AG08396 (cell line): Measurements from ENCODE around the gene DKK3.

Experiments
- DNase-seq: peaks from one replicate; pipeline ENCODE4 v3.0.0; 2012; ENCODE audit warnings: low spot score, mixed read lengths

Gene DKK3

DNA sequence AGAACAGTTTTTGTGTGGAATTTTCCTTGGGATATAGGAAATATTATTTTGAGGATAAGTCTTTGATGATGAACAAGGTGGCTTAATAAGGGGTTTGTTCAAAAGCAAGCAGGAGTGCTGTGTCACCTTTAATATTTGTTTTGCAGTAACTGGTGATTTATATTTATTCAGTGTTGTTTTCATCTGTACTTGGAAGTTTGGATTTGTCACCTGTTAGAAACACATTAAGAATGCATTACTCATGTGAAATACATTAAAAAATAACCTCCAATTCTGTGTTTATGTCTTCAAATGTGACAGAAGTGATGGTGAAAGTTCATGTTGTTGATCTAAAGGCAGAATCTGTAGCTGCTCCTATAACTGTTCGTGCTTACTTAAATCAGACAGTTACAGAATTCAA is 70.5 kb downstream of the DKK3 start:
- no peak for DNase-seq

DNA sequence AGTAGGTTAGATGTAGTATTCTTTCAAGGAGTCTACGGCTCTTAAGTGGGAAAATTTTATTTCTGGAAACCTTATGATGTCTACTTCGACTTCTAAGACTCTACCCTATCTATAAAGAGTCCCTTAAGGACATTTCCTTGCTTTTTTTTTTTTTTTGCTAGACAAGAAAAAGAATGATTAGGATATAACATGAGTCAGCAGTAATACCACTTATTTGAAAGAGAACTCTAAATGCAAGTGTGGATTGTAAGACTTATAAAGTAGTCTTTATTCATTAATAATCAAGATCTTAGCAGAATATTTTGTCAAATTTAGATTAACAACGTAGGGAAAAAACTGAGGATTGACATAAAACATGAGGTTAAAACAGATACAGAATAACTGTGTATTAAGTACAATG is 71.0 kb downstream of the DKK3 start:
- DNase-seq, result no peak

DNA sequence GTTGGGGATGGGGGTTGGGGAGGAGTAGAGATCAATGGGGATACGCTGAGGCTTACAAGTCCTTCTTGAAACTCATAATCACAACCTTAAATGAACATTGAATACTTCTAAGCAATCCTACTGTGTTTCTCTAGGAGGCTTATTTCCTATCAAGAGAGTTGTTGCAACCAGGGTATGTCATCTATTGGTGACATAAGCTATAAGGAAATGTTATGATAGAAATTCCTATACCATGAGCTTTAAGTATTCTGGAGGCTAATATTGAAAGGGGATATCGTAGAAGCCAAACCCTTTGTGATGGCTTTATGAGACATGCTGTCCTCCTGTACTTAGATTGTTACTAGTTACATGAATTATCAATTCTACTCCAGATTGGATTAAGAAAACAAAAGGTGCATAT is 72.9 kb downstream of the DKK3 start:
- DNase-seq, result no peak

DNA sequence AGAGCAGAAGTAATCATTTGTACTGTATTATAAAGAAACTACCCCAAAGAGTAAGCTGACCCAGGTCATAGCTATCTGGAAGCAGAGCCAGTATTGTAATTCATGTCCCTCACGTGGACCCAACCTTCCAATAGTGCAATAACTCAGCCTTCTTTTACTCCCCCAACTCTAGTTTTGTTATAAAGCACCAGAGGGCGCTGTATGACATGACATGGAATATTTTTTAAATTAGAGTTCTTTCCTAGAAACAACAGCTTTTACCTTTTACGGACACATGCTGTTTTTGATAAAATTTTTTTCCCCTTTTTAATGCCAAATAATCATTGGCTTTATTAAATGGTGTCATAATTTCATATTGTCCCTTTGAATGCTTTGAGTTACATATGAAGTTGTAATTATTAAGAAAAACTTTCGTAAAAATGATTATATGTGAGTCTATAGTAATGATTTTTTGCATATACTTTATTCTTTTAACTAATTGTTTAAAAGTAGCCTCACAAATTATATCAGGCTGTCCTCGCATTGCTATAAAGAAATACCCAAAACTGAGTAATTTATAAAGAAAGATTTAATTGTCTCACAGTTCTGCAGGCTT is 76.9 kb downstream of the DKK3 start:
- DNase-seq, result peak; percentile 41

DNA sequence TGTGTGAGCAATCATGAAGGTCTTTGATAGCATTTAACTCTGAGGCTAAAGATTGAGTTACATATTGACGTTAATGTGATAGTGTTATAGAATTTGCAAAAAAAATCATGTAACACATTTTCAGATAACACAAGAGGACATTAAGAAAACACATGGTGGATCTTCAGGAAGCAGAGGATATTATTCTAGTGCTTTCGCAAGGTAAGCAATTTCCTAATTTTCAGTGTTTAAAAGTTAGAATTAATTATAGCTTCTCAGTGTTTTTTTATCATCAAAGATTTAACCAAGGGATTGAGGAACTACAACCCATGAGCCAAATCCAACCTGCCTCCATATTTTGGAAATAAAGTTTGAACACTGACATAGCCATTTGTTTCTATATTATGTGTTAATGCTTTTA is 78.5 kb downstream of the DKK3 start:
- no peak for DNase-seq

DNA sequence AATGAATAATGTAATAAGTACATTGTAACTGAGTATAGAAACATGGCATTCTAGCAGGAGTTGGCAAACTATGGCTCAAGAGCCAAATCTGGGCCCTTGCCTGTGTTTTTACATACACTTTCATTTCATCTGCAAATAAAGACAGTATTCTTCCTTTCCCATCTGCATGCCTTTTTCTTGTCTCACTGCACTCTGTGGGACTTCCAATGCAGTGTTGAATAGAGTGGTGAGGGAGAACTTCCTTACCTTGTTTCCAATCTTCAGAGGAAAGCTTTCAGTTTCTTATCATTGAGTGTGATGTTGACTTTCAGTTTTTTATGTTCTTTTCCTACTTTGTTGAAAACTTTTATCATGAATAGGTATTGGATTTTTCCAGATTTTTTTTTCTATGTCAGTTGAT is 84.6 kb downstream of the DKK3 start:
- no peak for DNase-seq

DNA sequence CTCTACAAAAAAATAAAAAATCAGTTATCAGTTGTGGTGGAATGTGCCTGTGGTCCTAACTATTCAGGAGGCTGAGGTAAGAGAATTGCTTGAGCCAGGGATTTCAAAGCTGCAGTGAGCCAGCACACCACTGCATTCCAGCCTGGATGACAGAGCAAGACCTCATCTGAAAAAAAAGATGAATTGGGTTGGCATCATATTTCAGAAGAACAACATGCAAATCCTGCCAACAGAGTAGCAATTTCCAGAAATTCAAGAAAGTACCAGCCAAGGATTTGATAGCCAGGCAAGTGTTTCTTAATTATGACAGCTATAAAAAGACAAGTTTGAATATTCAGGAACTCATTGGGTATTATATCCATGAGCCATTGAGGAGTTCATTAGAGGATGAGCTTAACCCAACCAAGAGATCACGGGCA is 91.4 kb downstream of the DKK3 start:
- peak; percentile 32 for DNase-seq

DNA sequence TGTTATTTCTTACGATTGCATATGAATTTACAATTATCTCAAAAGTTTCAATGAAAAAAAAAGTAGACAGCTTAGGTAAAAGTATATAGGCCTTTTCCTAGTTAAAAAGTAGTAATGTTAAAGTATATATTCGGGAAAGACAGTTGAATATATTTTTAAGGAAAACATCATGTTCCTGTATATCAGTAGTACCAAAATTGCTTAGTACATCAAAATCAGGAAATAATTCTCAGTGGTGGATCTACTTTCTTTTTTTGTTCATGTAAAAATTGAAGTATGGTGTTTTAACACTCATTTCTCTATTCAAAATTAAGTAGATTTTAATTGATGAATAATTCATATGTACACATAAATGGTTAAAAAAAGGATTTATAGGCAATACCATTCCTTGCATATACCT is 92.8 kb downstream of the DKK3 start:
- DNase-seq, result no peak

DNA sequence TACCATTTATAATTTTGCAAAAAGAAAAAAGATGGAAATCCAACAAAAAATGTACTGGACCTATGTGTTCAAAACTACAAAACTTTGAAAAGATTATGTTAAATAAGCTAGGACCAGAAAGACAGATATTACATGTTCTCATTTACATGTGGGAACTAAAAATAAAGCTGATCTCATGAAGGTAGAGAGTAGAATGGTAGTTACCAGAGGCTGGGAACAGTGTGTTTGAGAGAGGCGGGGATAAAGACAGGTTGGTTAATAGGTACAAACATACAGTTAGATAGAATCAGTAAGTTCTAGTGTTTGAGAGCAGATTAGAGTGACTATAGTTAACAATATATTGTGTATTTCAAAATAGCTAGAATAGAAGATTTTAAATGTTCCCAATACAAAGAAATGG is 95.0 kb downstream of the DKK3 start:
- DNase-seq, result no peak
